Osteocyte (in vitro differentiated cells): ENCODE measurements around the gene MUC2. TPM values are rescaled to one million over a fixed set of nuclear protein-coding genes. Genes with fewer than 3 reads are reported as not detected.

Experiments used
- DNase-seq: peaks from one replicate; pipeline ENCODE4 v3.0.0; 2021; ENCODE audit warnings: mixed read lengths; ENCODE audit not compliant: unreplicated experiment; ENCODE audit errors: extremely low spot score
- H3K27ac Mint-ChIP-seq: one replicate; pipeline ENCODE4 v1.8.0; 2021; ENCODE audit warnings: mild to moderate bottlenecking, mixed read lengths; ENCODE audit not compliant: unreplicated experiment
- H3K27me3 Mint-ChIP-seq: one replicate; pipeline ENCODE4 v1.8.0; 2021; ENCODE audit warnings: mixed read lengths; ENCODE audit not compliant: unreplicated experiment
- H3K36me3 Mint-ChIP-seq: one replicate; pipeline ENCODE4 v1.8.0; 2021; ENCODE audit warnings: mixed read lengths; ENCODE audit not compliant: unreplicated experiment
- H3K4me1 Mint-ChIP-seq: one replicate; pipeline ENCODE4 v1.8.0; 2021; ENCODE audit warnings: mixed read lengths; ENCODE audit not compliant: unreplicated experiment
- H3K4me3 Mint-ChIP-seq: one replicate; pipeline ENCODE4 v1.8.0; 2021; ENCODE audit warnings: mild to moderate bottlenecking, moderate library complexity, mixed read lengths; ENCODE audit not compliant: unreplicated experiment
- H3K9me3 Mint-ChIP-seq: one replicate; pipeline ENCODE4 v1.8.0; 2021; ENCODE audit warnings: mixed read lengths; ENCODE audit not compliant: unreplicated experiment
- total RNA-seq: library from RNA; stranded (reverse); gene quantifications from 2 replicates; pipeline ENCODE4 v1.2.1, GENCODE V29; 2021
- TF ChIP-seq, protein P1 (sequence below): fragments of 200-600 bp; sonication (generic); IDR thresholded peaks from 2 replicates; pipeline ENCODE4 v1.5.0; 2021; ENCODE audit warnings: antibody characterized with exemption, mild to moderate bottlenecking, moderate library complexity

Gene MUC2
- total RNA-seq, 1 donor from 2014 or later = not detected

DNA sequence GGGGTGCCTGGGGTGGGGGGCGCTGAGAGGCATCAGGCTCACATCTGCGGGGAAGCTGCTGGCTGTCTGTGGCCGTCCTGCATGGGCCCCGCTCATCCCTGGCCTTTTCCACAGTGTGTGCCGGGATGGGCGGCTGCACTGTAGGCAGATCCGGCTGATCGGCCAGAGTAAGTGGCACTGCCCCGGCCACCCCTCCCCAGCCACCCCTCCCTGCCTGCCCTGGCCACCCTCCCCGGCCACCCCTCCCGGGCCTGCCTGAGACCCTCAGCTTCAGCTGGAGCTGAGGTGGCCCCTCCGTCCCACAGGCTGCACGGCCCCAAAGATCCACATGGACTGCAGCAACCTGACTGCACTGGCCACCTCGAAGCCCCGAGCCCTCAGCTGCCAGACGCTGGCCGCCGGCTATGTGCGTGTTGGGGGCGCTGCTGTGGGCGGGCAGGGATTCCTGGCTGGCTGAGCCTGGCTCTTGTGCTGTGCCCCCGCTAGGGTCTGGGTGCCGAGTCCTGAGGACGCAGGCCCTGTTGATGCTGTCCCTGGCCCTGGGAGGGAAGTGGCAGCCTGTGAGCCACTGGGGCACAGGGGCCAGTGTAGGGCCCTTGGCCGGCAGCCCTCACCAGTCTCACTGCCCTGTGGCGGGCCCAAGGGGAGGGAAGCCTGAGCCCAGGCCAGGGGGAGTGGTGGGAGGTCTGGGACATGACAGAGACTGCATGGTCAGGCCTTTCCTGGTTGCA, 10.9 kb downstream of the MUC2 start:
- DNase-seq = no peak
- no peaks in the 10 kb centered on the region for H3K9me3 Mint-ChIP-seq
- no peaks in the 10 kb centered on the region for H3K36me3 Mint-ChIP-seq
- H3K27me3 Mint-ChIP-seq = no peaks in the 10 kb centered on the region
- no peaks in the 10 kb centered on the region for H3K4me1 Mint-ChIP-seq
- no peak overlapping the region for H3K4me3 Mint-ChIP-seq
- TF ChIP-seq, protein P1, sequence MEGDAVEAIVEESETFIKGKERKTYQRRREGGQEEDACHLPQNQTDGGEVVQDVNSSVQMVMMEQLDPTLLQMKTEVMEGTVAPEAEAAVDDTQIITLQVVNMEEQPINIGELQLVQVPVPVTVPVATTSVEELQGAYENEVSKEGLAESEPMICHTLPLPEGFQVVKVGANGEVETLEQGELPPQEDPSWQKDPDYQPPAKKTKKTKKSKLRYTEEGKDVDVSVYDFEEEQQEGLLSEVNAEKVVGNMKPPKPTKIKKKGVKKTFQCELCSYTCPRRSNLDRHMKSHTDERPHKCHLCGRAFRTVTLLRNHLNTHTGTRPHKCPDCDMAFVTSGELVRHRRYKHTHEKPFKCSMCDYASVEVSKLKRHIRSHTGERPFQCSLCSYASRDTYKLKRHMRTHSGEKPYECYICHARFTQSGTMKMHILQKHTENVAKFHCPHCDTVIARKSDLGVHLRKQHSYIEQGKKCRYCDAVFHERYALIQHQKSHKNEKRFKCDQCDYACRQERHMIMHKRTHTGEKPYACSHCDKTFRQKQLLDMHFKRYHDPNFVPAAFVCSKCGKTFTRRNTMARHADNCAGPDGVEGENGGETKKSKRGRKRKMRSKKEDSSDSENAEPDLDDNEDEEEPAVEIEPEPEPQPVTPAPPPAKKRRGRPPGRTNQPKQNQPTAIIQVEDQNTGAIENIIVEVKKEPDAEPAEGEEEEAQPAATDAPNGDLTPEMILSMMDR = no peak
- no peak overlapping the region for H3K27ac Mint-ChIP-seq

DNA sequence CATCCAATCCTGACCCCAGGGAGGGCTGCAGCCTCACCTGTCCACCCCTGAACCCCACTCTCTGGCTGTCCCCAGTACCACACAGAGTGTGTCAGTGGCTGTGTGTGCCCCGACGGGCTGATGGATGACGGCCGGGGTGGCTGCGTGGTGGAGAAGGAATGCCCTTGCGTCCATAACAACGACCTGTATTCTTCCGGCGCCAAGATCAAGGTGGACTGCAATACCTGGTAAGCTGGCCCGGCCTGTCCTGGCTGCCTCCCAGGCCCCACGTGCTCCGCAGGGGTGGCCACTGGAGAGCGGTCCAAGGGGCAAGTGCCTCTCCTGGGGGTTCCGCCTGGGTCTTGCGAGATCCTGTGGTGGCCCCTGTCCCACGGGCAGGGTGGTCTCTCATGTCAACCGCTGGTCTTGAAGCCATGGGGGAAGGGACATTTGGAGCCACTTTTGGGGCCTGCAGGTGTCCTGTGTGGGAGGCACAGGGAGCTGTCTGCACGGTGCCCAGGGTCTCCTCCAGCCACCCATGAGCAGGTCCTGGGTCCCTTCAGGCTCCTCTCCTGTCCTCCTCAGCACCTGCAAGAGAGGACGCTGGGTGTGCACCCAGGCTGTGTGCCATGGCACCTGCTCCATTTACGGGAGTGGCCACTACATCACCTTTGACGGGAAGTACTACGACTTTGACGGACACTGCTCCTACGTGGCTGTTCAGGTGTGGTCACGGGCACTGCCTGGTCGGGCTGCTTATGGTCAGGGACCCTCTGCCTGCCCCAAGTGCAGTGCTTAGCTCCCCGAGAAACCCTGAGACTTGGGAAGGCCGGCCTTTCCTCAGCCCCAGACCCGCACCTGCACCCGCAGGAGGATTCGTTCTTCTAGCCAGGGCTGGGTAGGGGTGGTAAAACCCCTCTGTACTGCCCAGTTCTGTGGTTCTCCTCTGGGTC, 11.8 kb downstream of the MUC2 start:
- no peaks in the 10 kb centered on the region for H3K36me3 Mint-ChIP-seq
- no peaks in the 10 kb centered on the region for H3K27me3 Mint-ChIP-seq
- no peaks in the 10 kb centered on the region for H3K4me1 Mint-ChIP-seq
- no peak overlapping the region for H3K4me3 Mint-ChIP-seq
- DNase-seq = no peak
- no peaks in the 10 kb centered on the region for H3K9me3 Mint-ChIP-seq
- TF ChIP-seq, protein P1 = no peak
- no peak overlapping the region for H3K27ac Mint-ChIP-seq

DNA sequence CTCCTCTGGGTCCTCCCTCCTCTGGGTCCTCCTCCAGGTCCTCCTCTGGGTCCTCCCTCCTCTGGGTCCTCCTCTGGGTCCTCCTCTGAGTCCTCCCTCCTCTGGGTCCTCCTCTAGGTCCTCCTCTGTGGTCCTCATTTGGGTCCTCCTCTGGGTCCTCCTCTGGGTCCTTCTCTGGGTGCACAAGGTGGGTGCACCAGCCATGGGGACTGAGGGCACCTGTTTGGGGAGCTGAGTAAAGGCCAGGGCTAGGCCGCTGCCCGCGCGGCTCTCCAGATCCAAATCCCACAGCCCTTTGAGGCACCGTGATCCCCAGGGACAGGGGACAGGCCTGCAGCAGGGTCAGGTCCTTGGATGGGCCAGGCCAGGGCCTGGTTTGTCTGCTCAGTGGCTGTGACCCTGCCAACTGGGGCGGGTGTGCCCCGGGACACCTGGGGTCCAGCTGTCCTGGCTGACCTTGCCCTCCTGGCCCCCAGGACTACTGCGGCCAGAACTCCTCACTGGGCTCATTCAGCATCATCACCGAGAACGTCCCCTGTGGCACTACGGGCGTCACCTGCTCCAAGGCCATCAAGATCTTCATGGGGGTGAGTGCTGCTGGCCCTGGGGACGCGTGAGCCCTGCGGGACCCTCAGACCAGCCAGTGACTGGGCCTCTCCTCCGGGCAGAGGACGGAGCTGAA, 12.7 kb downstream of the MUC2 start:
- no peak overlapping the region for H3K27ac Mint-ChIP-seq

DNA sequence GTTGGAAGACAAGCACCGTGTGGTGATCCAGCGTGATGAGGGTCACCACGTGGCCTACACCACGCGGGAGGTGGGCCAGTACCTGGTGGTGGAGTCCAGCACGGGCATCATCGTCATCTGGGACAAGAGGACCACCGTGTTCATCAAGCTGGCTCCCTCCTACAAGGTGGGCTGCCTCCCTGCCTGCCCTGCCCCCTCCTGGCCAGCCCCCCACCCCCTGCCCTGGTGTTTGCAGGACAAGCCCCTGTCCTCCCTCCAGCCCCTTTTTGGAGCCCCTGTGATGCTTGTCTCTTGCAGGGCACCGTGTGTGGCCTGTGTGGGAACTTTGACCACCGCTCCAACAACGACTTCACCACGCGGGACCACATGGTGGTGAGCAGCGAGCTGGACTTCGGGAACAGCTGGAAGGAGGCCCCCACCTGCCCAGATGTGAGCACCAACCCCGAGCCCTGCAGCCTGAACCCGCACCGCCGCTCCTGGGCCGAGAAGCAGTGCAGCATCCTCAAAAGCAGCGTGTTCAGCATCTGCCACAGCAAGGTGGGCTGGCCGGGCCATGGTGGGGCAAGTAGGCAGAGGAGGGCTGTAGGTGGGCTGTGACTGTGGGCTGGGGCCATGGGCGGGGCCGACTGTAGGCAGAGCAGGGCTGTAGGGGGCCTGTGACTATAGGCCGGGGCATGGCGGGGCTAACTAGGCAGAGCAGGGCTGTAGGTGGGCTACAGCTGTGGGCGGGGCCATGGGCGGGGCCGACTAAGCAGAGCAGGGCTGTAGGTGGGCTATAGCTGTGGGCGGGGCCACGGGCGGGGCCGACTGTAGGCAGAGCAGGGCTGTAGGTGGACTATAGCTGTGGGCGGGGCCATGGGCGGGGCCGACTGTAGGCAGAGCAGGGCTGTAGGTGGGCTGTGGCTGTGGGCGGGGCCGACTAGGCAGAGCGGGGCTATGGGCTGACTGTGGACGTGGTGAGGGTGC, 13.6 kb downstream of the MUC2 start:
- DNase-seq = no peak
- Mint-ChIP-seq H3K27ac (no peak overlapping the region), H3K36me3 (no peaks in the 10 kb centered on the region), H3K4me1 (no peaks in the 10 kb centered on the region), H3K9me3 (no peaks in the 10 kb centered on the region), H3K27me3 (no peaks in the 10 kb centered on the region), H3K4me3 (no peak overlapping the region)
- TF ChIP-seq, protein P1 = no peak

More for the DNA sequence above, 12.7 kb downstream of the MUC2 start:
- Mint-ChIP-seq H3K4me3 (no peak overlapping the region), H3K36me3 (no peaks in the 10 kb centered on the region), H3K9me3 (no peaks in the 10 kb centered on the region), H3K4me1 (no peaks in the 10 kb centered on the region), H3K27me3 (no peaks in the 10 kb centered on the region)
- DNase-seq = no peak
- TF ChIP-seq, protein P1 = no peak
